HPDE6-E6E7 (cell line): Measurements from ENCODE around the gene ITSN2.

Experiments used
- DNase-seq: peaks from one replicate; pipeline ENCODE4 v3.0.0; 2011; ENCODE audit warnings: missing footprints; ENCODE audit errors: extremely low spot score

ITSN2 gene

GRCh38 chr2:24269265-24269664, 91.1 kb downstream of the ITSN2 start:
- DNase-seq, result peak; percentile 25

GRCh38 chr2:24265212-24265611, 95.1 kb downstream of the ITSN2 start:
- DNase-seq, result no peak

- no peak for DNase-seq
Measured at GRCh38 chr2:24262421-24262970, 97.8 kb downstream of the ITSN2 start.

- no peak for DNase-seq
Measured at GRCh38 chr2:24261441-24261840, 98.9 kb downstream of the ITSN2 start.

GRCh38 chr2:24259316-24259715, 101.0 kb downstream of the ITSN2 start:
- no peak for DNase-seq

- DNase-seq, result no peak
Measured at GRCh38 chr2:24258718-24259117, 101.6 kb downstream of the ITSN2 start.

GRCh38 chr2:24253303-24253919, 106.9 kb downstream of the ITSN2 start:
- no peak for DNase-seq

GRCh38 chr2:24247592-24247991, 112.7 kb downstream of the ITSN2 start:
- DNase-seq, result no peak

GRCh38 chr2:24247164-24247563, 113.2 kb downstream of the ITSN2 start:
- DNase-seq, result no peak

GRCh38 chr2:24245986-24246776, 114.2 kb downstream of the ITSN2 start:
- DNase-seq, result no peak

- DNase-seq, result no peak
Measured at GRCh38 chr2:24241528-24241927, 118.8 kb downstream of the ITSN2 start.

- DNase-seq, result no peak
Measured at GRCh38 chr2:24239553-24239952, 120.8 kb downstream of the ITSN2 start.

- DNase-seq, result no peak
Measured at GRCh38 chr2:24238158-24238557, 122.2 kb downstream of the ITSN2 start.

- DNase-seq, result no peak
Measured at GRCh38 chr2:24237313-24237712, 123.0 kb downstream of the ITSN2 start.

GRCh38 chr2:24233321-24233720, 127.0 kb downstream of the ITSN2 start:
- no peak for DNase-seq

GRCh38 chr2:24231461-24231881, 128.9 kb downstream of the ITSN2 start:
- DNase-seq, result no peak

- peak; percentile 16 for DNase-seq
Measured at GRCh38 chr2:24228470-24228869, 131.9 kb downstream of the ITSN2 start.

GRCh38 chr2:24225499-24226242, 134.7 kb downstream of the ITSN2 start:
- no peak for DNase-seq

- DNase-seq, result no peak
Measured at GRCh38 chr2:24222946-24223345, 137.4 kb downstream of the ITSN2 start.

GRCh38 chr2:24221343-24222050, 138.8 kb downstream of the ITSN2 start:
- no peak for DNase-seq

- no peak for DNase-seq
Measured at GRCh38 chr2:24220554-24221291, 139.6 kb downstream of the ITSN2 start.
